HUDEP-2 (cell line): ENCODE measurements around the gene FKBP4.
"Not testable (repeated sequence)": the region's sequence is repeated elsewhere in the genome, so short reads cannot be mapped to it uniquely, and the experiment has no call there.

Experiments used
- DNase-seq, 76 experiments: peaks; one replicate each; lab custom pipeline; 2025; ENCODE audit not compliant: unreplicated experiment in 76 of 76; lab: John Stamatoyannopoulos, UW

FKBP4 gene, protein sequence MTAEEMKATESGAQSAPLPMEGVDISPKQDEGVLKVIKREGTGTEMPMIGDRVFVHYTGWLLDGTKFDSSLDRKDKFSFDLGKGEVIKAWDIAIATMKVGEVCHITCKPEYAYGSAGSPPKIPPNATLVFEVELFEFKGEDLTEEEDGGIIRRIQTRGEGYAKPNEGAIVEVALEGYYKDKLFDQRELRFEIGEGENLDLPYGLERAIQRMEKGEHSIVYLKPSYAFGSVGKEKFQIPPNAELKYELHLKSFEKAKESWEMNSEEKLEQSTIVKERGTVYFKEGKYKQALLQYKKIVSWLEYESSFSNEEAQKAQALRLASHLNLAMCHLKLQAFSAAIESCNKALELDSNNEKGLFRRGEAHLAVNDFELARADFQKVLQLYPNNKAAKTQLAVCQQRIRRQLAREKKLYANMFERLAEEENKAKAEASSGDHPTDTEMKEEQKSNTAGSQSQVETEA

DNA sequence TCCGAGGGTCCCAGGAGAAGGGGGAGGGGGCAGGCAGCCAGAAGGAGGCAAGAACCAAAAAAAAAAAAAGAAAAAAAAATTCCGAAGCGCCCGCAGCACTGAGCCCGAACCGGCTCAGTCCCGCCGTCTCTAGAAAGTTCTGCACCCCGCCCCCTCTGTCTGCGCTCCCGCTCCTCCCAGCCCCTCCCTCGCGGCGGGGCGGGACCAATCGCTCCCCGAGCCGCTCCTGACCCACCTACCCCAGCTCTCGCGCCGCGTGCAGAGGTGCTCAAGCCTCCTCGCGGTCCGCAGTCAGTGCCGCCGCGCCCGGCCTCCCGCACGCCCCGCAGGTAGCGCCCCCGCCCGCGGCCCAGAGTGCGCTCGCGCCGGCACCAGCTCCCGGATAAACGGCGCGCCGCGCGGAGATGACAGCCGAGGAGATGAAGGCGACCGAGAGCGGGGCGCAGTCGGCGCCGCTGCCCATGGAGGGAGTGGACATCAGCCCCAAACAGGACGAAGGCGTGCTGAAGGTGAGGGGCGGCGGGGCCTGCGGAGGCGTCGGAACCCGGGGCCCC lies at the start of gene FKBP4:
TSS of gene FKBP4 (plus strand) at position 235 of the 554 bp plus-strand sequence. CDS start at position 405, 170 bp downstream.
- DNase-seq = peak in 74 of 76 experiments; percentile 36 to 92 (median 80)

DNA sequence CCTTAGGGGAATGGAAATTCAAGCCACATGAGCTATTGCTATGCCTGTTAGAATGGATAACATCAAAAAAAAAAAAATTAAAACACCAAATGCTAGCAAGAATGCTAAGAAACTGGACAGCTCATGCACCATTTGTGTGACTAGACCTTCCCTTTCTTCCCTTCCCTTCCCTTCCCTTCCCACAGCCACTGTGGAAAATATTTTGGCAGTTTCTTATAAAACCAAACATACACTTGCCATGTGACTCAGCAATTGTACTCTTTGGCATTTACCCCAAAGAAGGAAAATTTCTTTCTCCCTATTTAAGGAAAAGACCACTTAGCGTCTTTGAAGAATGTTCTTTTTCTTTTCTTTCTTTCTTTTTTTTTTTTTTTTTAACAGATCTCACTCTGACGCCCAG lies 49.1 kb upstream of the FKBP4 start:
- DNase-seq = no peak

DNA sequence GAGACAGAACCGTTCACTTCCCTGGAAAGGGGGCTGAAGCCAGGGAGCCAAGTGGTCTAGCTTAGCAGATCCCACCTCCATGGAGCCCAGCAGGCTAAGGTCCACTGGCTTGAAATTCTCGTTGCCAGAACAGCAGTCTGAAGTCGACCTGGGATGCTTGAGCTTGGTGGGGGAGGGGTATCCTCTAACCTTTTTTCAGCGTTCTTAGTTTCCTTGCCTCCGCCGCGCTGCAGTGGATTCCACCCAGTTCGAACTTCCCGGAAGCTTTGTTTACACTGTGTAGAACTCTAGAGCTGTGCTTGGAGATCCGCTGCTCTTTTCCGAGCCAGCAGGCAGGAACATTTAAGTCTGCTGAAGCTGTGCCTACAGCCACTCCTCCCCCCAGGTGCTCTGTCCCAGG lies 45.2 kb upstream of the FKBP4 start:
- DNase-seq = no peak

DNA sequence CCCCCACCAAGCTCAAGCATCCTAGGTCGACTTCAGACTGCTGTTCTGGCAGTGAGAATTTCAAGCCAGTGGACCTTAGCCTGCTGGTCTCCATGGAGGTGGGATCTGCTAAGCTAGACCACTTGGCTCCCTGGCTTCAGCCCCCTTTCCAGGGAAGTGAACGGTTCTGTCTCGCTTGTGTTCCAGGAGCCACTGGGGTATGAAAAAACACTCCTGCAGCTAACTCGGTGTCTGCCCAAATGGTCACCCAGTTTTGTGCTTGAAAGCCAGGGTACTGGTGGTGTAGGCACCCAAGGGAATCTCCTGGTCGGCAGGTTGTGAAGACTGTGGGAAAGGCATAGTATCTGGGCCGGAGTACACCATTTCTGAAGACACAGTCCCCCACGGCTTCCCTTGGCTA lies 44.6 kb upstream of the FKBP4 start:
- no peak for DNase-seq

DNA sequence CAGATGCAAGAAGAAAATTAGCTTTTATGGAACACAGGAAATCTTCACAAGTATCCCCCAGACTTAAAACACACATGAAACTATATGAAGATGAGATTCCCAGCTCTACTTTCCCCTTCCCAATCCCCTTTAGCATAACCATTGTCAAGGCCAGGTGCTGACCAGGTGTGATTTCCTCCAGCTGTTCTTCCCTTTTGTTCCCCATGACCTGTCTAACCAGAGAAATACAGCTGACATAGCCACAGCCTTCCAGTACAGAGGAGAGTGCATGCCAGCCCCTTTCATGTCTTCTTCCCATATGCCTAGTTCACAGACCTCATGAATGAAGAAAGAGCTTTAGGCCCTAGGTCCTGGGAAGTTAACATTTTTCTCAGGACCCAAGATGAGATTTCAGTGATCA lies 43.5 kb upstream of the FKBP4 start:
- DNase-seq = no peak

DNA sequence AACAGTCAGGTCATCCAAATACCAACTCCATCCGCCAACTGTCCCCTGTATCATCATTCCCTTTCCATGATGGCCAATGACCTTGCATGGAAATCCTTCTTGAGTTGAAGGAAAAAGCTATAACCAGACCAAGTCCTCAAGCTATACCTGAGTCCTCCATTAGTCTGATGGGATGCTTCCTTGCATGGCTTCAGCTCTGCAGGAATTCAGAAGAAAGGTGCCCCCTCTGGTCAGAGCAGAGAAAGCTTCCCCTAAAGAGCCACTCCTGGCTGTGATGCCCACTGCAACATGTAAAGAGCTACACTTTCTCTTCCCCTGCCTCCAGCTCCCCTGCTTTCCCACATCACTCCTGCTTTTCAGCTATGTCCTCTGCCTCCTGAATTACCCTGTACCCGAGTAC lies 43.1 kb upstream of the FKBP4 start:
- no peak for DNase-seq

DNA sequence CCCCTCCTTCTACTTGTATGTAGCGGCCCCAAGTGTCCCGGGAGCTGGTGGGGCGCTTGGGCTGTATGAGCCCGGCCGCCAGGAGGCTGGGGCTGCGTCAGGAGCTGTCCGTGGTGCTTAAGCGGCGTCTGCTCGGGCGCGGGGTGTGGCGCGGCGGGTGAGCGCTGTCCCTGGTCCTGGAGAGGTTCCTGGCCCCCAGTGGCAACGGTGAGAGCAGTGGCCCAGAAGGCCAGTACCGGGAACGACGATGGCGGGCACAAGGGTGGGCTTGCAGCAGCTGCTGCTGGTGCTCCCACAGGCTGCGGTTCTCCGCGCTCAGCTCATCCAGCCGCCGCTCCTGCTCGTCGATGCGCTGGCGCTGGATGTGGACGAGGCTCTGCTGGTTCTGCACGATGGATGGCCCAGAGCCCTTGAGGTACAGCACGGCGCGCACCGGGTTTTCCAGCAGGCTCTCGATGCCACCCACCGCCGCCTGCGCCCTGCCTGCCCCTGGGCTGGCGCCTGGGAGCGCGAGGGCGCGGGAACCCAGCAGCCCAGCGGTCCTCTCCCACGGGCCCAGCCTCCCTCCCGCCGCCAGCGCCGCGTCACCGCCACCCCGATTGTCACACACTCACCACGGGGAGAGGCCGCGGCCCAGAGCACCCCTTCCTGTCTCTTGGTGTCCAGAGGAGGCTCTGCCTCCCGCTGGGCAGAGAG lies 41.9 kb upstream of the FKBP4 start:
- peak in 66 of 76 experiments; percentile 4 to 85 (median 52) for DNase-seq

DNA sequence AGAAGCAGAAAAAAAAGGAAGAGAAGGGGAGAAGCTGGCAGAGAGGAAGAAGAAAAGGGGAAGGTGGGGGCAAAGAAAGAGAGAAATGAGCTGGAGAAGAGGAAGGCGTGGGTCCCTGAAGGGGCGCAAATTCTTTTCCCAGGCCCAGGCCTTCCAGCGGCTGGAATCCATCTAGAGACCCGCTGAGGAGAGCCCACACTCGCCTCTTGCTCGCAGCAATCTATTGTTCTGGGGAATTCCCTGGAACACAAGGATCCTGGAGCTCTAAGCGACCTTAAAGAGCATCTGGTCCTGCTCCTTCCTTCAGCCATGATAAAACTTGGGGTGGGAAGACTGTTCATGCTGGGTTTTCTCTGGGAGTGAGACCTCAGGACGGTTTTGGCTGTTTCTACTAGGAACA lies 41.2 kb upstream of the FKBP4 start:
- no peak for DNase-seq

DNA sequence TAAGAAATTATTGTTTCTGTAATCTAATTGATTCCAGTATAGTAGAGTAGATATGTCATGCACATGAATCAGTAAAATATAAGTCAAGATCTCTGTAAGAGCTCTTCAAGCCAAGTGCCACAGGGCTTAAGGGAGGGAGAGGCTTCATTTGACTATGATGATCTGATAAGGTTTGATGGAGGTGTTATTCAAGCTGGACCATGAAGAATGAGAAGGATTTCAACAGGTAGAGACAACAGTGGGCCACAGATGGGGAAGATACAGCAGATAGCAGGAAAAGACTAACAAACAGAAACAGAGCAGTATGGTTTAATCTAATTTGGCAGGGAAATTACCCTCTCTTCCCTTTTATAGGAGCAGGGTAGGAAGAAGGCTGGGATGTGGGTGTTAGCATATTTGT lies 40.6 kb upstream of the FKBP4 start:
- no peak for DNase-seq

DNA sequence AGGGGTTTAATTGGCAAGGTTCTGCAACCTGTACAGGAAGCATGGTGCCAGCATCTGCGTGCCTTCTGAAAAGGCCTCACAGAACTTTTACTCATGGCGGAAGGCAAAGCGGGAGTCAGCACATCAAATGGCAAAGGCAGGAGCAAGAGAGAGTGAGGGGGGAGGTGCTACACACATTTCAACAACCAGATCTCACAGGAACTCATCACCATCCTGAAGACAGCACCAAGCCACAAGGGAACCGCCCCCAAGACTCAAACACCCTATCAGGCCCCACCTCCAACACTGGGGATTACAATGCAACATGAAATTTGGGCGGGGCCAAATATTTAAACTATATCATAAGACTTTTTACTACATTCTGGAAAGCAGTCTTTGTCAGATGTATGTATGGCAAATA lies 38.0 kb upstream of the FKBP4 start:
- DNase-seq = no peak

DNA sequence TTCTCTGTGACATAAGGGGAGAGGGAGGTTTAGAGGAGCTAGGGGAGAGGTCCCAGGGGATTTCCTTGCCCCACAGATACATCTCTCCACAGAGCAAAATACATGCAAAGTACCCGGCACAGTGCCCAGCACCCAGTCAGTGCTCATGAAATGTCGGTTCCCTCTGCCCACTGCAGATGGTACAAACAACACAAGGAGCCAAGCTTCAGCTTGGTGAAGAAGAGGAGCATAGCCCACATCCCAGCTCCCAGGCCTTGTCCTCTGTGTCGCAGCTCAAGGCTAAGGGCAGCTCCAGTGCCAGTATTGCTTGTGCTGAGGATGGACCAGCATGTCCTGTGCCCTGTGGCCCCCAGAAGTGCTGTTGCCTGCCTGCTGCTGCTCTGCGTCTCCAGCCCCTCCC lies 35.0 kb upstream of the FKBP4 start:
- no peak for DNase-seq

DNA sequence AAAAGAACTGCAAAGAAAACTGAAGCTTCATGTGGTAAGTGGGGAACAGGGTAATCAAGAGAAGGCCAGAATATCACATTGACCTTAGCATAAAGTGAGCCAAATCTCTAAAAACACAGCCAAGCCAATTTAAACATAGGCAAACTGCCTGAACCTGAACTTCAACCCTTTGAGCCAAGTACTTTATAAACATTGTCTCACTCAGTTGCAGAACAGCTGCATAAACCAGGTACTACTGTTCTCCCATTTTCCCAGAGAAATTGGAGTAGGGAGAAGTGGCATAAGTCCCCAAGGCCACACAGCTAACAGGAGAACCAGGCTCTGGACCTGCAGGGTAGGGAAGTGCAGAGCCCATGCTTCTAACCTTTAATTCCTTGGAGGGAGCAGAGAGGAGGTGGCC lies 30.4 kb upstream of the FKBP4 start:
- DNase-seq = no peak

DNA sequence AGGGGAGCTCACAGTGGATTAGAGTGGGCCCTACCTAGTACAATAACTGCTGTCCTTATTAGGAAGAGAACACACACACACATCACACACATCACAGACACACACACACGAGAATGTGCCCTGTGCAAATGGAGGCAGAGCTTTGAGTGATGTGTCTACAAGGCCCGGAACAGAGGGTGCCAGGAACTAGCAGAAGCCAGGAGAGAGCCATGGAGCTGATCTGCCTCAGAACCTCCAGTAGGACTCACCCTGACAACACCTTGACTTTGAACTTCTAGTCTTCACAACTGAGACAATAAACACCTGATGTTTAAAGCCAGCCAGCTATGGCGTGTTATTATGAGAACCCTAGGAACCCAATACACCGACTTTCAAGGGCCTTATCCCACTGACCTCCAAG lies 29.7 kb upstream of the FKBP4 start:
- no peak for DNase-seq

DNA sequence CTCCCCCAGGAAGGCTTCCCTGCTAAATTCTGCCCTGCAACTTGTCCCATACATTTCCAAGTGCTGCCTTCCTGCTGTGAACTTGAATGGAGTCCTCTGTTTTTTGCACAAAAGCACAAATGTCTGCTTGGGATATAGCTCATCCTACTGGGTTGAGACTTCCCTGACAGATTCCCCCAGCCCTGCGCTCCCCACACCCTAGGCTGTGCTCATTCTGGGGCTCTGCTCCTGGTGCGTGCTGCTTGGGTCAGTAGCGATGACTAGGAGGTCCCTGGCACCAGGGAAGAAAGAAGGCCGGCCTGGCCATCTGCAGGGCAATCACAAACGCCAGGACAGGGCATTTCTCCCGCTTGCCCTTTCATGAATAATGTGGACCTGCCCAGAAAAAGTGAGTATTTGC lies 29.2 kb upstream of the FKBP4 start:
- DNase-seq = no peak

DNA sequence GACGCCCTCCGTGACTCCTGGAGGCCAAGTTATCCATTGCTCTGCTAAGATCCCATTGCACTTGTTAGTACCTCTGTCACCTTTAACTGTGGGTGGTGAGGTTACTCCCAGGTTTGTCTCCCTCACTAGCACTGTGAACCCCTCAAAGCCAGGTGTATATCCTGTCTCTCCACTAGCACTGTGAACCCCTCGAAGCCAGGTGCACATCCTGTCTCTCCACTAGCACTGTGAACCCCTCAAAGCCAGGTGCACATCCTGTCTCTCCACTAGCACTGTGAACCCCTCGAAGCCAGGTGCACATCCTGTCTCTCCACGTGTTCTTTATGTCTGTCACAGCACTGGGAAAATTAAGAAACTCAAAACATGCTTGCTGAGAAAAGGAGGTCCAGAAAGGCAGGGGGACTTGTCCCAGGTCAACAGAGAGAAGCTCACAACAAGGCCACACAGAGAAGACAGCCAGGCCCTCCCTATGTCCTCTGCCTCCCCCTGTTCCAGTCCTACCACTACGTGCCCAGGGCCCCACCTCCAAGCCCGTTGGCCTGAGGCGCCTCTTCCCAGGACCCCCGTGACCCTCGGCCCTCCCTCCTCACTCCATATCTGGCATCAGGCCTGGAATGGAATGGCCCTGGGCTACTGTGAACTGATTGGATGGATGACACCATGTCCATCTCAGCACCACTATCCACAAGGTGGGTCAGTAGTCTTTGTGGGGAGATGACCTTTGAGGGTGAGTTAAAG lies 26.4 kb upstream of the FKBP4 start:
- no peak for DNase-seq

DNA sequence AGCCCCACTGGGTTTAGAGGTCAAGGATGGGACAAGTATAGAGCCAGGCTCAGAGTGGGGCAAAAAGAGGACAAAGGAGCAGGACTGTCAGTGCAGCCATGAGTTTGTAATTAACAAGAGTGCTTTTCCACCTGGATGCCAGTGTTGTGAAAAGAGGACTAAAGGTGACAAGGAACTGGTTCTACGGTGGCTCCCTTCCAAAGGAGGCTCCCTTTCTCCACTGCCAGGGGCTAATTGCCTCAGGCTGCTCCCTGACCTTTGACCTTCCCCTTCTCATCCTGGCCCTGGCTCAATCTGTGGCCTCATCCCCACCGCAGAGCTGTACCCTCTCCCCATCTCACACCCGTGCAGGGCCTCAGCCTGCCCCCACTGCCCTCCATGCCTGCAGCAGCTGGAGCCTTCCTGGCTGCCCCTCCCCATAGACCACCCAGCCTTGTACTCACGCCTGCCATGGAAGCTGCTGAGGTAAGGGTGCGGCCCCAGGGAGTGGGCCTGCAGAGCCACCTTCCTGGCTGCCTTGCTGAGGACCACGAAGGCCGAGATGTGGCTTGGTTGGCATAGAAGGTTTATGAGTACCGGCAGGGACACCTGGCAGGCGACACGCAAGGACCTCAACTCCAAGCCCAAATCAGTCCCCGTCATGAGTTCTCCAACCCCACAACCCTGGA lies 24.8 kb upstream of the FKBP4 start:
- no peak for DNase-seq

DNA sequence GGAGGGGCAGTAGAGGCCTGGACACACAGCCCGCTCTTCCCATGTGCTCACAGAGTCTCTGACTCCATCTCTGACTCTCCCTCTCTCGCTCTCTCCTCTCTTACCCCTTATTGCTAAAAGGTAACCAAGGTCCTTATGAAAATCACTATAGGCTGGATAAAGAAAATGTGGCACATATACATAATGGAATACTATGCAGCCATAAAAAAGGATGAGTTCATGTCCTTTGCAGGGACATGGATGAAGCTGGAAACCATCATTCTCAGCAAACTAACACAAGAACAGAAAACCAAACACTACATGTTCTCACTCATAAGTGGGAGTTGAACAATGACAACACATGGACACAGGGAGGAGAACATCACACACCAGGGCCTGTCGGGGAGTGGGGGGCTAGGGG lies 24.2 kb upstream of the FKBP4 start:
- DNase-seq = not testable (repeated sequence)

DNA sequence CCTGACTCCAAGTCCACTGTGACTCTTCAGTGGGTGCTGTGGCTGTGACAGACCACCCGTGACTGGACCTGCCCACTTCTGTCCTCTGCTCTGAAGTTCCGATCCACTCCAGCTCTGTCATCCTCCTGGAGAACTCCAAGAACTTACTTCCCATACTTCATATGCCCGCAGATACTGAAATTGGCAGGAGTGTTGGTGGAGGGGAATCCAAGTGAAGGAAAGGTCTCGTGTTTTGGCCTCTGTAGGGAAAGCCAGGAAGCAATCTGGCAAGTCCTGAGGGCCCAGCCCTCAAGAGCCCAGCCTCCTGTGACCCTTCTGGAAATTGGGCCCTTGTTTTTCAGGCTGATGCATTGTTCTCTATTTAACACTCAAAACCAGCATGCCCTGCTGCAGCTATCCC lies 22.4 kb upstream of the FKBP4 start:
- DNase-seq = no peak

DNA sequence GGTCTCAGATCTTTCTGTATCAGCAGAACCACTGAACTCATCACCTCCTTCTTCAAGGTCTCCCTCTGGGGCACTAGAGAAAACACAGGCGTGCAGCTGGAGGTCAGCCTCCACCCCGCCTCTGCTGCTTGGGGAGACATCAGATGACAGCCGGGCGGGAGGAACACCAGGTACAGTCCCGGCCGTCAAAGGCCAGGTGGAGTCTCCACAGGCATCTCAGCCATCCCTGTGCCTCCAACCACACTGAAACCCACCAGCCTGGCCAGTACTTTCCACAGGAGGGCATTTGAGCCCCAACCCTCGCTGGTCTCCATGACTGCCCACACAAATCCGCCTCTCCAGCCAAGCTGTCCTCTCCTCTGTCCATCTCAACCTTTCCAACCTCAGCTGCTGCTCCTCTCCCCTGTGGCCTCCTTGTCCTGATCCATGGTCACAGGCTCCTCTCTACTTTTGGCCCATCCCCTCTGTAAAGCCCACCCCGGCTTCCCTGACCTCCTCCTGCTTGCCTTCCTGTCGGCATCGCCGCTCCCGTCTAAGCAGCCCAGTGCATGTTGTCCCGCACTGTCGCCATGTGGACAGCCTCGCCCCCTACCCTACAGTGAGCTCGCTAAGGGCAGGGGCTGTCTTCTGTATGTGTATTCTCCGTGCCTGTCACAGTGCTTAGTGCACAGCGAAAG lies 21.4 kb upstream of the FKBP4 start:
- DNase-seq = no peak

DNA sequence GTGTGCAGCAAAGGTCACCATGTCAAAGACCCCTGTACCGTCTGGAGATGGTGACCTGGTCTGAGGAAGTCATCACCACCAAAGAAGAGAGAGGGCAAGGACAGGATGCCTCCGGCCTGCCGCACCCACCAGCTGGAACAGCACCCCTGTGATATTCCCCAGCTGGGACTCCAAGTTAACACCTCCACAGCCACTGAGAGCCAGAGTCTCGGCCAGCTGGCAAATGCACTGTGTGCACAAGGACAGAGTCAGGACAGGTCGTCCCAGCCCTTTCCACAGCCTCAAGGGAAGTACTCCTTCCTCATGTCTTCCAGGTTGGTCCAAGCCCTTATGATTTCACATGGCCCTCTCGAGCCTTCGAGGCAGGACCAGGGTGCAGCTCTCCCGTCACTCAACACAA lies 19.3 kb upstream of the FKBP4 start:
- DNase-seq = no peak
